GM18519 (cell line): ENCODE data around the gene CACNB1.

Source experiments
- ATAC-seq: cut with Tn5 transposase; IDR thresholded peaks from one replicate; pipeline ENCODE4 v1.9.1; 2021; ENCODE audit warnings: mild to moderate bottlenecking, moderate library complexity; ENCODE audit not compliant: unreplicated experiment, low FRiP score

The CACNB1 gene

GRCh38 chr17:39225959-39226683, 28.7 kb upstream of the CACNB1 start:
- no peak for ATAC-seq

DNA sequence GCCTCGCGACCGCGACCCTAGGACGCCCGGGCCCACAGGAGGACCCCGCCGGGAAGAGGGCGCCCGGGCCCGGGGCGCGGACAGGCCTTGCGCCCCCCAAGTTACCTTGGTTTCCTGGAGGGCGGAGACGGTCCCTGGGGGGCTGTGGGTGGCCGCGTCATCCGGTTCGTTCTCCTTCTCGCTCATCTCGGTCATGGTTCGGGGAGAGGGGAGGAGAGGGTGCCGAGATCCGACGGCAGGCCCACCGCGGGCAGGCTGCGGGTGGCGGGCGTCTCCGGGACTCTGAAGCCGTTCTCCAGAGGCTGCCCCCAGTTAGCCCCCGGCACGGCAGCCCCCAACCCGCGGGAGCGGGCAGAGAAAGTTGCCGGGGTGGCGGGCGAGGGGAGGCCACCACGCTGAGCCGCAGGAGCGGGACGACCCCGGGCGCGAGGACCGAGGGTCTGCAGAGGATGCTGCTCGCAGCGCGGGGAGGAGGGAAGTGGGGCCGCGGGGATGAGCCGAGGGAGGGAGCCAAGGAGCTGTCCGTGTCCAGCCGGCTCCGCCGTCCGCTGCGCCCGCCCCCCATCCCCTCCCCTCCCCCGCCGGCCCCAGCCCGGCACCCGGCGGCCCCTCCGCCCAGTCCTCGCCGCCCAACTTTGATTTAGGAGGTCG, 28.0 kb upstream of the CACNB1 start, which contains the start of gene STAC2:
STAC2 (minus strand) TSS at position 638 of the 651 bp plus-strand sequence; CDS start at position 195, 443 bp downstream.
- ATAC-seq = no peak

GRCh38 chr17:39224778-39225307, 27.4 kb upstream of the CACNB1 start:
- no peak for ATAC-seq

DNA sequence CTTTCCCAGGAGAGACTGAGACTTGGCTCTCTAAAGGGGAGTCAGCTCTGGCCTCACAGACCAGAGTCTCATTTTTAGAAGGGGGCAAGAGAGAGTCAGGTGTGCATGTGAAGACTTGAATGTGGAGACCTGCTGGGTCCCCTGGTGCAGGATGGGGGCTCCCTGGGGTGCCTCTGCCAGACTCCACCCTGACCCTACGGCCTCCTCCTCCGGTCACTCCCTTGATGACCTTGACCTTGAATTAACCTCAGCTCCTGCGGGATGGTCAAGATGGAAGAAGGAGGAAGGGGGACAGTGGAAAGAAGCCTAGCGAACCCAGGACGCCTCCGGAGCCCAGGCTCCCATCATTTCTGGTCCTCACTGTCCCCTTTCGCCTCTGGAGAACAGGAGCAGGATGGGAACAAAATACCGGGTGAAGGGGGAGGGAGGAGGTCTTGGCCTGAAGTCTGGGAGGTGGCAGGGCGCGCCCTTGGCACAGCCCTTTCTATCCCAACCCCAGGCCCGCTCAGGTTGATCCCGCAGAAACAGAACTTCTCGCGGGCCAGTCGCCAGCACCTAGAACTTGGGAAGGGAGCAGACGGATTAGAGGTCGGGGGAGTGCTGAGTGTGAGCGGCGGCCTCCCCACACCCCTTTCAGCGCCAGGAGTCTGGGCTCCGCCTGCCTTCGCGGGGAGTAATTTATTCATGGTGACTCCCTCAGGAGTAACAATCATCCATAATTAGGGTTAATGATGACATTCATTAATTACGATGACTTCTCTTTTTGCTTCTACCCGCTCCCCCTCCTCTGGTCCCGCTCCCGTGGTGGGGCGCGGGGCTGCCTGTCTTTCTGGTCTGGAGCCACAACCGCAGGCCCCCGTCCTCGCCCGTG, 26.7 kb upstream of the CACNB1 start:
- no peak for ATAC-seq

- no peak for ATAC-seq
These were observed 25.7 kb upstream of the CACNB1 start for GRCh38 chr17:39222866-39223834.

DNA sequence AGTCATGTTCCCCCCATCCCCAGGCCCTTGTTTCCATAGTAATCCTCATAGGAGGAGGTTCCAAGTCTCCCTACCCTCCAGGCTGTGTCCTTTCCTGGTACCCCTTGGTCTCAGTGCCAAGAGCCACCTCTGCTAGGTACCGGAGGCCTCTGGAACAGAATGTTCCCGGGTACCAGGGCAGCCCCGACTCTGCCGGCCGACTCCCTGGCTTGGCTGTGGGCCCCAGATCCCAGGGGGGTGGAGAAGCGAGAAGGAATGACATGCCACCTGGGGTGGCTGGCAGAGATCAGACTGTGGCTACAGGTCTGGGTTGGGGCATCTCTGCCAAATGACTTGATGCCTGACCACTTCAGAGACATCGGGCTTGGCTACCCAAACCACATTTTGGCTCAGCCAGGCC, 24.7 kb upstream of the CACNB1 start:
- no peak for ATAC-seq

GRCh38 chr17:39221572-39221971, 24.1 kb upstream of the CACNB1 start:
- no peak for ATAC-seq

GRCh38 chr17:39219647-39220154, 22.2 kb upstream of the CACNB1 start:
- ATAC-seq = no peak

GRCh38 chr17:39218906-39219305, 21.4 kb upstream of the CACNB1 start:
- no peak for ATAC-seq

GRCh38 chr17:39217734-39218369, 20.4 kb upstream of the CACNB1 start:
- ATAC-seq = no peak

DNA sequence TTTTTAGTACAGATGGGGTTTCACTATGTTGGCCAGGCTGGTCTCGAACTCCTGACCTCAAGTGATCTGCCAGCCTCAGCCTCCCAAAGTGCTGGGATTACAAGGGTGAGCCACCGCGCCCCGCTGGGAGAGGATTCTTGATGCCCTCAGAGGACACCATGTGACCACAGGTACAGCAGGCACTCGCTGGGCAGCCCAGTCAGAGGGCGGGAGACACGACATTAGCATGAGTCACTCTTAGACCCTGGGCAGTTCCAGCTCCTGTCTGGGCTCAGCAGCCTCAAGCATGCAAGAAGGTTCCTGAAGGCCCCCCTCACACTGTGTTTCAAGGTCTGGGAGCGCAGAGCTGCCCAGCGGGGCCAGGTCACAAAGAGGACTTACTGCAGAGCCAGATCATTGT, 16.4 kb upstream of the CACNB1 start:
- ATAC-seq = no peak

- no peak for ATAC-seq
These were observed 15.5 kb upstream of the CACNB1 start for GRCh38 chr17:39212841-39213480.

GRCh38 chr17:39212195-39212810, 14.8 kb upstream of the CACNB1 start:
- no peak for ATAC-seq

DNA sequence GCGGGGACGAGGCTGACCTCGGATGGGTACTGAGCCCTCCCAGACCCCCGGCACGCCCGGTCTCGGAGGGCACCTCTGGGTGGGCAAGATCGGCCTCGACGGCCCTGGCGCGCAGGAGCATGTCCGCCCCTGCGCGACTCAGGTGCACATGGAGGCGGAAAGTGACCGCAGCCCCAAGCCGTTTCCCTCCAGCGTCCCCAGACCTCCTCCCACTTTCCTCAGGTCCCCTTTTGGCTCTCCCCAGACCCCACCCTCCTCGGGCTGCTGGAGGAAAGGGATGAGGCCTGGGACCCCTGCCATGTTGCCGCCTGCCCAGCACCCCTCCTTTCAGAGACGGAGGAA, 12.6 kb upstream of the CACNB1 start:
- no peak for ATAC-seq

- no peak for ATAC-seq
These were observed 12.0 kb upstream of the CACNB1 start for GRCh38 chr17:39209317-39210092.

DNA sequence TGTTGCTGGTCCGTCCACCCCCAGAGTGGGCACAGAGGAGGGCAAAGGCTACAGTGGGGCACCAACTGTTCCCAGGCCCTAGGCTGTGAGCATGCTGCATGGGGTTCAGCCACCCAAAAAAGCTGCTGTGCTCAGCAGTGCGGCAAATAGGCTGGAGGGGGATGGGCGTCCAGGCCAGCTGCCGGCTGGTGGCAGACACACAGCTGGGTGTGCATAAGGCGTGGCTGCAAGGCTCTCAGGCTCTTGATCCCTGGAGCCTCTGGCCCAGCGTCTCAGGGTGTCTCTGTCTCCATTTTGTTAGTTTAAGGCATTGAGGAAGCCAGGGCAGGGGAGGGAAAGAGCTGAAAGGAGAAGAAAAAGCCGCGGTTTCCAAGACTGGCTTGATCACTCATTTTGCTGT, 11.4 kb upstream of the CACNB1 start:
- ATAC-seq = no peak

DNA sequence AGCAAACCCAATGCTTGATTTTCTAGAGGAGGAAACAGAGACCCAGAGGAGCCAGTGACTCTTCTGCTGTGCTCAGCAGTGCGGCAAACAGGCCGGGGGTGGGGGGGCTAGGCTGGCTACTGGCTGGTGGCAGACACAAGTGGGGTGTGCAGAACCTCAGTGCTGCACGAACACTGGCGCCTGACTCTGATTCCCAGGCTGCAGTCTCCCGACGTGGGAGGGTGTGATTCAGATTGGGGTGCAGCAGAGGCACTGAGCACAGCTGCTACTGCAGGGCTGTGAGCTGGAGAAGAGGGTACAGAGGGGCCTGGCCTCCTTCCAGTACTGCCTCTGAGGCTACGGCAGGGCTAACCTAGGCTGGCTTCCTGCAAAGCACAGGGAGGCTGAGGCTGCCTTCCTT, 10.7 kb upstream of the CACNB1 start:
- ATAC-seq = no peak

DNA sequence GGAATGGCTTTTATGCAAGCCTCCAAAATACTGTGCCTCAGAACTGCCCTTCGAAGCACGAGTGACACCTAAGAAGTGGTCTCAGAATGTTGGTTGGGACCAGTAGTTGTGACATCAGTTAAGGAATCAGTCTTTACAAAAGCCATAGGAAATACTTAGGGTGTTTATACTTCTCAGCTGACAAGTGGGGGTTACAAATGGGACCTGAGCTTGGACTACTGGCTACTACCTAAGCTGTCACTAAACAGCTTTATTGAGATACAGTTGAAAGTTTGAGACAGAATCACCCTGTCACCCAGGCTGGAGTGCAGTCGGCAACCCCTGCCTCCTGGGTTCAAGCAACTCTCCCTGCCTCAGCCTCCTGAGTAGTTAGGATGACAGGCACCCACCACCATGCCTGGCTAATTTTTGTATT, 7.7 kb upstream of the CACNB1 start:
- no peak for ATAC-seq
